GM21423 (cell line): Measurements from ENCODE around the gene TSPOAP1.
"Not testable (repeated sequence)": the region's sequence is repeated elsewhere in the genome, so short reads cannot be mapped to it uniquely, and the experiment has no call there.

Source experiments
- ATAC-seq: cut with Tn5 transposase; IDR thresholded peaks from one replicate; pipeline ENCODE4 v1.9.1; 2021; ENCODE audit warnings: mild to moderate bottlenecking, moderate library complexity; ENCODE audit not compliant: unreplicated experiment

The TSPOAP1 gene

DNA sequence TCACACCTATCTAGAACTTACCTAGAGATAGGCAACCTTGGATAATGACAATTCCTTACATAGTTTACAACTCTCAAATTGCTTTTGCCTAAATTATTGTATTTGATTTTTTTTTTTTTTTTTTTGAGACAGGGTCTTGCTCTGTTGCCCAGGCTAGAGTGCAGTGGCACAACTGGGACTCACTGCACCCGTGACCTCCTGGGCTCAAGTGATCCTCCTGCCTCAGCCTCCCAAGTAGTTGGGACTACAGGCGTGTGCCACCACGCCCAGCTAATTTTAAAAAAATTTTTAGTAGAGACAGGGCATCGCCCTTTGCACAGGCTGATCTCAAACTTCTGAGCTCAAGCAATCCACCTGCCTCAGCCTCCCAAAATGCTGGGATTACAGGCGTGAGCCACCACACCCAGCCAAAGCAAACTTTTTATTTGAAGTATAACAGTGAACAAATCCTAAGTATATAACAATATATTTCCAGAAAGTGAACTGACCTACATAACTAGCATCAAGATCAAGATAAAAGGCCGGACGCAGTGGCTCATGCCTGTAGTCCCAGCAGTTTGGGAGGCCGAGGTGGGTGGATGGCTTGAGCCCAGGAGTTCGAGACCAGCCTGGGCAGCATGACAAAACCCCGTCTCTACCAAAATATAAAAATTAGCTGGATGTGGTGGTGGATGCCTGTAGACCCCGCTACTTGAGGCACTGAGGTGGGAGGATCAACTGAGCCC is 12.7 kb upstream of the TSPOAP1 start:
- not testable (repeated sequence) for ATAC-seq

DNA sequence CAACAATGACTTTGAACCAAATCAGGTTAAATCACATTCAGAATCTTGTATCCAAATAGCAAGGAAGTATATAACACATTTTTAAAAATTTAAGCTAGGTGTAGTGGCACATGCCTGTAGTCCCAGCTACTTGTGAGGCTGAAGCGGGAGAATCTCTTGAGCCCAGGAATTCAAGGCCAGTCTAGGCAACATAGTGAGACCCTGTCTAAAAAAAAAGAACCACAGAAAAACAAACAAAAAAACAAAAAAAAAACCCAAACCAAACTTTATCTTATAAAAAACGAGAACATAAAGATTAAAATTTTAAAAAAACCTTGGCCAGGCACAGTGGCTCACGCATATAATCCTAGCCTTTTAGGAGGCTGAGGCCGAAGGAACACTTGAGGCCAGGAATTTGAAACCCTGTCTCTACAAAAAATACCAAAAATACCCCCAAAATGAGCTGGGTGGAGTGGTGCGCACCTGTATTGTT is 11.8 kb upstream of the TSPOAP1 start:
- no peak for ATAC-seq

GRCh38 chr17:58339755-58340404 is 11.3 kb upstream of the TSPOAP1 start:
- ATAC-seq, result no peak

GRCh38 chr17:58338841-58339754 is 10.5 kb upstream of the TSPOAP1 start:
- ATAC-seq, result peak; percentile 30

GRCh38 chr17:58338454-58338840 is 9.9 kb upstream of the TSPOAP1 start:
- peak; percentile 0 for ATAC-seq

- ATAC-seq, result peak; percentile 59
Measured at GRCh38 chr17:58337600-58338453, 9.2 kb upstream of the TSPOAP1 start.

DNA sequence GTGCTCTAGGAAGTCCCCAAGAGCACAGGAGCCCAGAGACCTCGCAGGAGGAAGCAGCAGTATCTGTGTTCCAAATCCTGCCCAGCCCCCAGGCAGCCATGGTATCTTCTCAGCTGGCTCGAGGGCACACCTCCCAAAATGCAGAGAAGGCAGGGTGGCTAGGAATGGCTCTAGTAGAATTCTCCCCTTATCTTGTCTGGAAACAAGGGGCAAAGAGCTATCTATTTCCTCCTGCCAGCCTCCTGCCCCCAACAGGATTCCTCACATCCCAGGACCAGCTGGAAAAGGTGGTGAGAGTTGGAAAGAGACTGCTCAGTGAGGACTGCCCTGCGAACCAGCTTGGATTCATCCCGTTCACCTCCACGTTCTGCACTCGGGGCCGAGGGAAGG is 8.6 kb upstream of the TSPOAP1 start:
- ATAC-seq, result no peak

GRCh38 chr17:58336456-58337209 is 8.0 kb upstream of the TSPOAP1 start:
- ATAC-seq, result no peak

GRCh38 chr17:58335779-58336455 is 7.3 kb upstream of the TSPOAP1 start:
- peak; percentile 22 for ATAC-seq

DNA sequence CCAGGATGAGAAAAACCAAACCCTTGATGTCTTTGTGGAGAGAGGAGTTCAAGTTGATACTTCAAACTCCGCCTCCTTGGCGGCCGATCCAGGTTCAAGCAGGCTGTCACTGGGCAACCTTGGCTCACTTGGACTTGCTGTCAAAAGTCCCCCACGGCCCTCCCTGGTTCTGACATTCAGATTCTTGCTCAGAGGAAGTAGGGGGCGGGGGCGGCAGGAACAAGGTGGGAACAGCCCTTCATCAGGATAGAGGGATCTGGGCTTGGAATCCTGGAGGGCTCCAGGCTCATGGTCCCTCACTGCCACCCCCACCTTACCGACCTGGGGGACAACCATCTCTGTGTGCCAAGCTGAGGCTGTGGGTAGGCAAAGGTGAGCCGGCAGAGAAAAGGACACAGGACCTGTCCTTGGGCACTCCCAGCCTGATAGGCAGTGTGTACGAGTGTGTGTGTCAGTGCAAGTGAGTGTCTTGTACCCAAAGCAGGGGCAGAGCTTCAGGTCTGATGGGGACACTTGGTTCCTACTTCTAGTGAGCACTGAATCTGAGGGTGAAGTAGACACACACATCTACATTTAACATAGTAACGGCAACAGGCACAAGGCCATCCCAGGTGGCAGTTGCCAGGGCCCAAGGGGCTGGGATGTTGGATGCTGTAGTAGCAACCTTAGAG is 6.6 kb upstream of the TSPOAP1 start:
- ATAC-seq, result no peak

DNA sequence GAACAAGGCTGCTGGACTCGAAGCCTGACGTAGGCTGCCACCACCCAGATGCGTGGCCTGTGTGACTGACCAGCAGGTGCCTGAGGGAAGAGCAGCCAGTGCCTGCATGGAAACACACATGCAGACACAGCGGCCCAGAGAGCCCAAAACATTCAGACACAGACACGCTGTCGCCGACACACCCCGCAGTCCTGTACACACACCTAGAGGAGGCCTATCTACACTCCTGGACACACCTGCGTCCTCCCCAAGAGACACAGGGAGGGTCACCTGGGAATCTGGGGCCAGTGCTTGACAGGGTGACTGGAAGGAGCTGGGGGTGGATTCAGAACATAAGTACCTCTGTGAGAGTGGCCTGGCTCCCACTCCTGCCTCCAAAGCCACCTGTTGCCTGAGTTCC is 6.1 kb upstream of the TSPOAP1 start:
- no peak for ATAC-seq

GRCh38 chr17:58334256-58334655 is 5.7 kb upstream of the TSPOAP1 start:
- no peak for ATAC-seq

DNA sequence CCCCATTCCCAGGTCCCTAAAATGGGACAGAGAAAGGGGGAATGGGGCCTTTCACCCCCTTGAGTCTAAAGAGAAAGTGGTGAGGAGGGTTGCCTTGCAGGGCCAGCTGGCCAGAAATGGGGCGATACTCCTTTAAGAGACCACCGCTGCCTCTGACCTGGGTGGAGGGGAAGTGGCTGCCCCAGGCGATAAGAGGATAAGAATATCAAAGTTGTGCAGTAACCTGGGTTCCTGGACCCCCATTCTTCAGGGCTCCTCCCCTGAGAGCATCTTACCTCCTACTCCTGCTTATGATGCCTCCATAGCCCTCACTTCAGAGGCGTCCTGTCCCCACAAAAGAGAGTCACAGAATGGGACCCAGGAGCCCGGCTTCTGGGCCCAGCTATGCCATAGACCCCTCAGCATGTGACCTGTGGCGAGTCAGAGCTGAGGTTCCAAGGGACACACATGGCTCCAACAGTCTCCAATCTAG is 5.2 kb upstream of the TSPOAP1 start:
- no peak for ATAC-seq

- ATAC-seq, result no peak
Measured at GRCh38 chr17:58332778-58333735, 4.5 kb upstream of the TSPOAP1 start.

DNA sequence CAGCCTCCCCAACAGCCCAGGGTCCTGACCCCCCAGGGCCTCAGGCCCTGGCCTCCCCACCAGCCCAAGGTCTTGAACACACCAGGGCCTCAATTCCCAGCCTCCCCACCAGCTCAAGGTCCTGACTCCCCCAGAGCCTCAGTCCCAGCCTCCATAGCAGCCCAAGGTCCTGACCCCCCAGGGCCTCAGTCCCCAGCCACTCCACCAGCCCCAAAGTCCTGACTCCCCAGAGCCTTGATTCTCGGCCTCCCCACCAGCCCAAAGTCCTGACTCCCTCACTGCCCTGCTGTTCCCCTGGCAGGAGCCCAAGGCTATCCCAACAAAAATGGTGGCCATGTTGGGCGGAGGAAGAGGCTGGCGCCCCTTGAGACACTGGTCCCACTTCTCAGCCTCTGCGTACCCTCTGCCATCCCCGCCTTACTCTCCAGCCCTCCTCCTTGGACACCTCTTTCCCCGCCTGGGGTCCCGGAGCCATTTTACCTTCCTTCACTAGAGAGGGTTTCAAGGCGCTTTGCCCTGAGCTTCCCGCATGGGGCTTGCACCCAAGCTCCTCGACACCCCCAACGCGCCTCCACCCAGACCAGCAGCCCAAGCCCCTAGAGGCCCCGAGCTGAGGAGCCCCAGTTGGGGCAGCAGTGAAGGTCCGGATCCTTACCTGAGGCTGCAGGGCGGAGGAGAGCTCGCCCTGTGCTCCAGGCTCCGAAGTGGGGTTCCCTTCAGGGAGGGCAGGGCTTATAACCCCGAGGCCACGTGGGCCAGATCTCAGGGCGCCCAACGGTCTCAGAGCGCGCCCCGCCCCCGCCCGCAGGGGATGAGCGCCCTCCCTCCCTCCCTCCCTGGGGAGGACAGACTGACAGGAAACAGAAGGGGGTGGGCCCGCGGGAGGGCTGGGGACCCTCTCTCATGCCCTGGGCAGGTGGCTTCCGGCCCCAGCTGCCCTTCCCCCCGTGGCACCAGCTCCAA is 3.5 kb upstream of the TSPOAP1 start:
- peak; percentile 11 for ATAC-seq
